Stimulated activated CD4-positive, alpha-beta T cell treated with anti-CD3 and anti-CD28 coated beads, Interleukin-1b, Interleukin-23, amount 100 ng/mL, for 4 hours (primary cell): ENCODE data around the gene DNAJC18.
"Not testable (repeated sequence)": the region's sequence is repeated elsewhere in the genome, so short reads cannot be mapped to it uniquely, and the experiment has no call there.

Source experiments
- DNase-seq, 2 donors: peaks; one replicate each; pipeline ENCODE4 v3.0.0-alpha.2; 2020; ENCODE audit warnings: low read depth in 2 of 2

Gene DNAJC18

DNA sequence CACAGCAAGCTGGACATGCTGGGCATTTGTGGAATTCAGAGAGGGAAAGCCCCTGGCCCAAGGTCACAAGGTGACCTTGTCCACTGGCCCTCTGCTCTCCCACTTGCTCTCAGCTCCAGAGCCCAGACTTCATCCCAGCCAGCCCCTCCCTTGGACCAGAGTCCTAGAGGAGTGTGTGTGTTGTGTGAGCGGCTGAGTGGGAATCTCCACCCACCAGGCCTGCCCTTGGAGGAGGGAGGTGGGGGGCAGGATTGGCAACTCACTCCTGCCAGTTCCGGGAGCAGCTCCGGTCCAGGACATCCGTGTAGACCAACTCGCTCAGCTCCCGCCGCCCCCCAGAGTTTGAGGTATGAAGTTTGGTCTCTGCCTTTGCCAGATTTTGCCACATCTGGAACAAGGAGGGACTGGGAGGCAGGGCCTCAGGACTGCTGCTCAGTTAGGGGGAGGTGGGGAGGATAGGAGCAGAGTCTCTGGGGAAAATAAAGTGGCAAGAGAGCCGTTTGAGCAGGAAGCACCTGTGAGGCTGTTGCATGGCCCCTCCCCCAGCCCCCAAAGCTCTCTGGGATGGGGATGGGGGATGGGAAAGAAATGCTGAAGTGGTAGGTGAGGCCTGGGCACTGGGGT is 51.0 kb downstream of the DNAJC18 start:
- no peak for DNase-seq

DNA sequence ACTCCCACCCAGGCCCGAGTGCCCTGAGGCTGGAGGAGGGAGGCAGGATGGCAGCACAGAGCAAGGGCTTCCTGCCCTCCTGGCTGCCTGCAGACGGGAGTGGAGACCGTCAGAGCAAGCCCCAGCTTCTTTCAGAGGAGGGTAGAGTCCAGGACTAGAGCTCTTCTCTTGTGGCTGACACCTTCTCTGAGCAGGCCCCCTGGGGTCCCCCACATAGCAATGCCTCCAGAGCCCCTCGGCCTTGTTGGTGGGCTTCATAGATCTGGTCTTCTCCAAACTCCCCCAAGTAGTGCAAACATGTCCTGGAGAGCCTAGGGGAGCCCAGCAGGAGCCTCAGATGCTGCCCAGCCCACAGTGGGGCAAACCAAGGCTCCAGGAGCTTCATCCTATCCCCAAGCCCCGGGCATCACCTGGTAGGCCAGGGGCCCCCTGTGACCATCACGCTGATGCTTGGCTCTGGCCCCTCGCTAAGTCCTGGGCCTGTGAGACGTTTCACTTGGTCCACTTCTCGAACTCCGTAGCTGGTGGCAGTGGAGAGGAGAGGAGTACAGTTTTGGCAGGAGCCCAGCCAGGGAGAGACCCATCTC is 51.6 kb downstream of the DNAJC18 start:
- no peak for DNase-seq

DNA sequence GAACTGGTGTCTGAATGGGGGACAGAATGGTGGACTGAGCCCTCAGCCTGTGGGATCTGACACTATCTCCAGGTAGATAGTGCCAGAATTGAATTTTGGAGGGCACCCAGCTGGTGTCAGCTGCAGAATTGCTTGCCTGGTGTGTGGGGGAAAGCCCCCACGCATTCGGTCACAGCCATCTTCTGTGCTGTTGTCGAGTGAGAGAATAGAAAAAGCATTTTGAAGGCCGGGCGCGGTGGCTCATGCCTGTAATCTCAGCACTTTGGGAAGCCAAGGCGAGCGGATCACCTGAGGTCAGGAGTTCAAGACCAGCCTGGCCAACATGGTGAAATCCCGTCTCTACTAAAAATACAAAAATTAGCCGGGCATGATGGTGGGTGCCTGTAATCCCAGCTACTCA is 52.4 kb downstream of the DNAJC18 start:
- not testable (repeated sequence) for DNase-seq

DNA sequence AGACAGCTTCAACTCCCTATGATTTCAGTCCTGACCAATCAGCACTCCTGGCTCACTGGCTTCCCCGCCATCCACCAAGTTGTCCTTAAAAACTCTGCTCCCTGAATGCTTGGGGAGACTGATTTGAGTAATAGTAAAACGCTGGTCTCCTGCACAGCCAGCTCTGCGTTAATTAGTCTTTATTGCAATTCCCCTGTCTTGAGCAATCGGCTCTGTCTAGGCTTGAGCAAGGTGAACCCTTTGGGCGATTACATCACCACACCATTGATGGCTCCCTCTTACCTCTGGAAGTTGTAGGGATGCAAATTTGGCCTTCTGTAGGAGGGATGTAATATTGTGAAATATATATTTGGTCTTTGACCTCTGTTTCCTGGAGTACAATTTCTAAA is 53.3 kb downstream of the DNAJC18 start:
- no peak for DNase-seq

DNA sequence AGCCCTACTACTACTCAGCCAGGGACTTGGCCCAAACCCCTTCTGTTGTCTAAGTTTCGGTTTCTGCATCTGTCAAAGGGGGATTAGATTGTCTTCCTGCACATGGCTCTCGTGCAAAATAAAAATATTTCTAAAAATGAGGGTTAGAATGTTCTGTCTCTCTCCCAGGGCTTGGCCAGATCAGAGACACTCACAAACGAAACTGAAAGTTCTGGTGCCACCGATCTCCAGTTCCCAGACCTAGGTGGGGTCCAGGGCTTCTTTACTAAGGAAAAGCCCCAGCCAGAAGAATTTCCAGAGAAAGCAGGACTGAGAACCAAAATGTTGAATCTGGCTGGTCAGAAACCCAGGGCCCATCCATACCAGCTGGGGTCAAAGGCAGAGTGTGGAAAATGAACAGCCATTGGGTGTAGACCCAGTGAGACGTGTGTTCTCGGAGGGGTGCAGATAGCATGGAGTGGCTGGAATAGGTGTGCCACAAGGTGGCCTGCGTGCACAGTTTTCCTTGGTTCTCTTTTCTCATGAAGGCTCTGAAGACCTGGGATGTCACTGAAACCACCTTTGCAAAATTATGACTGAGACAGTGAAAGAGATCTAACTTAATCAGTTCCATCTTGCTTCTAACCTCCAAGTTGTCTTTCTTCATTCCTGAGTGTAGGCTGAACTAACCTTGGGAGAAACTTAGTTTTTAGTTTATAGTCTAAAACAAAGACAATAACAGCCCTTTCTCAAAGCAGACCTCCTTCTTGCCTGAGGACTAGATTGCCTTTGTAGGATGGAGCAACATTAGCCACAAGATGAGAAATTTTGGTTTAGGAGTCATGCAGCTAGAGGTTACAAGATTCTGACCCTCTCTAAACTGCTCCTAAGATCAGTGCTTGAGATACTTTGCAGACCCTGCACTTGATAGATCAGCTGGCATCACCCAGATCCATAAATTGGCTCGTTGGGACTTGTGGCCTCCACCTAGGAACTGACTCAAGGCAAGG is 54.0 kb downstream of the DNAJC18 start:
- no peak for DNase-seq

DNA sequence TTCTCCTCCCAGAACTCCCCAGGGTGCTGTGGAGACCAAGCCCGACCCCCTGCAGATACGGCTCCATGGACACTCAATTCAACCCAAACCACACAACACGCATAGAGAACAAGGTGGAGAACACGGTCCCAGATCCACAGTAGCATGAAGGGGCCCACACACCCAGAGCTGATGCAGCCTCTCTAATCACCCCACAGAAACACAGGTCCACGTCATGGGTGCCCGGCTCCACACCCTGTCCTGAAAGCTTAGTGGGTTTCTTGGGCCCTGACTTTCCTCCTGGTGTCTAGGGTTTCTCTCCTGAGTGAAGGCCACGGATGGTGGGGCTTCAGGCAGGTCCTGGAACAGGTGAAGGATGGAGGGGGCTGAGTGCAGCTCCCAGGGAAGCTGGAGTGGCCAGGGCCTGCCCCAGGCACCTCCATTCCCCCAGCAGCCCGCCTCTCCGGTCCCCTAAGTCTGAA is 54.7 kb downstream of the DNAJC18 start:
- DNase-seq: no peak

DNA sequence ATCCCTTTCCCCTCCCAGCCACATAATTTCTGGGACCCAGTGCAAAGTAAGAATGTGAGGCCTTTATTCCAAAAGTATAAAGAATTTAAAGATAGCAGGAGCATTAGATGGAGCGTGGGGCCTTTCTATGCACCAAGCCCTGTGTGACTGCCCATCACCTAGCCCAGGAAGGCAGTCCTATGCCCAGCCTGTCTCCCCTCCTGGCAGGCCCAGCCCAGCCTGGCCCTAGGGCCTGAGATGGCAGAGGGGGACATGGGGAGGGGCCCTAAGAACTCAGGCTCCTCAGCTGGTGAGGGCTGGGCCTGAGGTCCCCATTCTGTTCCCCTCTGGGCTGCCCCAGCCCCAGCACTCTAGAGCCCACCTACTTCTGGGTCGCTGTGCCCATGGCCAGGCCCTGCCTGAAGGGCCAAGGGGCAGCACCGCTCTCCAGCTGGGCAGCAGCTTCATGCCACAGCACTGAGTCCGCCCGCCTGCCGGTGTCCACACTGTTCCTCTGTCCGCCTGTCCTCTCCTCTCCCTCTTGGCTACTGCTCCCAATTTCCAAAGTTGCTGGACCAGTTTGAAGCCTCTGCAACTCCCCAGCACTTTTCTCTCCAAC is 55.2 kb downstream of the DNAJC18 start:
- DNase-seq: no peak

DNA sequence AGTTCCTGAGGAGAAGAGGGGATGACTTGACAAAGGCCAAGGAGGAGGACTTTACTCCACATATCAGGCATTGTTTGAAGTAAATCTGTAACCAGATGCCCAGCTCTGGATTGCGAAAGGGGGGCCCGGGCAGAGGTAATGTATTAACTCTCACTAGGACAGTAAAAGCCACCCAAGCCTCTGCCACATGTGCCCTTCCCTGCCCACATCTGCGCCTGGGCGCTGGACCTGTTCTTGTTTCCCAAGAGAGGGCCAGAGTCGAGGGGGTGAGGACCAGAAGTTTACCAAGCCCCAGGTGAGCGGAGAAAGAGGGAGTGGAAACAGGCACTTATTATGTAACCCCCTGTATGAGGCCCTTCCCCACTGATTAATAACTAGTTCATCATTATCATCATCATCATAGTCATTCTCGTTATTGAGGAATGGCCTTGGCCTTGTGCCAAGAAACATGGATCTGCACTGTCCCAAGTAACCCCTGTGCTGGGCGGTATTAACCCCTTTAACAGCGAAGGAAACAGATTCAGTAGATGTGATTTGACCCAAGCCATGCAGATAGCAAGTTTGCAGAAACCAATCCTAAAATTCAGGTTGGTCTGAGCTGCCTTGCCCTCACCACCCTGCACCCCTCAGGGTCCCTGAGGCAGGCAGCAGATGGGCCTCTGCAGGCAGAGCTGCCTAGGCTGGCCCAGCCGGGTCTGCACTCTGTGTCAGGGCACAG is 55.9 kb downstream of the DNAJC18 start, which contains the start of gene SLC23A1:
Gene SLC23A1 (minus strand): TSS at position 23 of the 718 bp plus-strand sequence. CDS start 44 bp downstream, outside the sequence.
- DNase-seq: no peak

DNA sequence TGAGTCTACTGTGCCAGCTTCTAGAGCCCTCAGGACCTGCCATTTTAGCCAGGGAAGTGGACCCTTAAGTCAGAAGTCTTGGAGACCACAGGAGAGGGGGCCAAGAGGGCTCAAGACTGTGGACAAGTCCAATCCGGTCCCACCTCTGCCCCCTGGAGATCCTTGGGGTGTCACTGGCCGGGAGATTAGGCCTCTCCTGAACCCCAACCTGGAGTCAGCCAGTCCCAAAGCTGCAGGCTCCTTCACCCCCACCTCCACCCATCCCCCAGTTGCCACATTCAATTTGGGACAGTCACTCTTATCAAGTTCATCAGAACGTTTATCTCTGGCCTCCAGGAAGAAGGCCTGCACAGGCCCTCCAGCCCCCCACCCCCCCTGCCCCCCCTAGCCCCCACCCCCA is 56.5 kb downstream of the DNAJC18 start:
- DNase-seq: no peak

DNA sequence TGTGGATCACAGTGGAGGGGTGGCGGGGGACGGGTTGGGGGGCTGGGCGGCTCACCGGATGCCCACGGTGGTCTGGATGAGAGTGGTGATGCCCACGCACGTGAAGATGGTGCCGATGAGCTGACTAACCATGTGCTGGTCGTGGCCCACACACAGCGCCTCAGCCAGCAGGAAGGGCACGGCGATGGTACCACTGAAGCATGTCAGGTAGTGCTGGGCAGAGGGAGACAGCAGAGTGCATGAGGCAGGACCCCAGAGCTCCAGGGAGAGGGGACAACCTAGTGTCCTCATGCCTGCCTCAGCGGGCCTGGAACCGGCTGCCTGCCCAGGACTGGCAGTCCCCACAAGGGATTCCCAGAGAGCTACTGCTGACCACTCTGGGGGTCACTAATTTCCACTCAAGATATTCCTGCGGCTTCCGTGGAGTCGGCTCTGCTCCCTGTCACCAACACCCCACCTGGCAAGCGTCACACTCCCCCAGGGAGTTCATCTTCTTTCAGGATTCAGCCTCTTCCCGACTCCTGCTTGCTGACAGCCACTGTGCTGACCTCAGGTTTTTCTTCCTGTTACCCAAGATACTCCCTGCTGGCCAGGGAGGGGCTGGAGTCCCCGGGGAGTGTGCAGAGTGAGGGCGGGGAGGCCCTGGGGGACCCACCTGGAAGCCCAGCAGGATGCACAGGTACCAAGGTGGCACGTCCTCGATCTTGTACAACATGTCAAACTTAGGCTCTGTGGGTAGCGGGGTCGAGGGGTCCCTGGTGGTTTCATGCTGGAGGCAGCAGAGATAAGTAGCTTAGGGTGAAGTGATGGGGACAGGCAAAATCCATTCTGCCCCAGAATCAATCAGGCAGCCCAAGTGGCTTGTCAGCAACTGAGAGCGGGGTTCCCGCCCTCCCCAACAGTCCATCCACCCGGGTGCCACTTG is 57.2 kb downstream of the DNAJC18 start:
- DNase-seq: no peak

DNA sequence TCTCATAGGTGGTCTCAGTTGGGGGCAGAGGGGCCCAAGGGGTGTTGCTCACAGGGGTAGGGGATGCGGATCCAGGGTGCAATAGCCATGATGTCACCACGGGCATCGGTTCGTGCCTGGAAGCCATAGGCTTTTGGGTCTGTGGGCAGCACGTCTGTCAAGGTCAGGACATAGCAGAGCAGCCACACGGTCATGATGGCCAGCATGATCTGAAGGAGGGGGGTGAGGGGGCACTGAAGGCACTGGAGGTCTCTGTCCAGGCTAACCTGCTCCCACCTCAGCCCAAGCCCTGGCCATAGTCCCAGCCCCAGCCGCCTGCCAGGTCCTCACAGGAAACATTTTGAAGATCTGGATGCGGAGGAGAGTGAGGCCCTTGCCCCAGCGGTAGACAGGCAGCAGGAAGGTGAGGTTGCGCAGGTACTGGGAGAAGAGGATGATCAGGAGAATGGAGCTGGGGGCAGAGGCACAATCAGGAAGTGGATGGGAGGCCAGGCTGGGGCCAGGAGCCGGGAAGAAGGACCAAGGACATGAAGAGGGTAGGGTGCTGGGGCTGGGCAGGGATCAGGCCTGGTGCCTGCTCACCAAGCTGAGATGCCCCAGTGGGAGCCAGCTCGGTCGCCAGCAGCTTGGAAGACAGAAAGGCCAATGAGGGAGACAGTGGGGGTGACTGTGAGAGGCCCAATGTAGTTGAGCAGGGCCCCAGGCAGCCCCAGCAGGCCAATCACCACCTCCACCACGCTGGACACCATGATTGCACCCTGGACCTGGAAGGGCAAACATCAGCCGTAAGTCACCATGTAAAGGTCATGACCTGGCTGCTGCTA is 59.5 kb downstream of the DNAJC18 start:
- no peak for DNase-seq

DNA sequence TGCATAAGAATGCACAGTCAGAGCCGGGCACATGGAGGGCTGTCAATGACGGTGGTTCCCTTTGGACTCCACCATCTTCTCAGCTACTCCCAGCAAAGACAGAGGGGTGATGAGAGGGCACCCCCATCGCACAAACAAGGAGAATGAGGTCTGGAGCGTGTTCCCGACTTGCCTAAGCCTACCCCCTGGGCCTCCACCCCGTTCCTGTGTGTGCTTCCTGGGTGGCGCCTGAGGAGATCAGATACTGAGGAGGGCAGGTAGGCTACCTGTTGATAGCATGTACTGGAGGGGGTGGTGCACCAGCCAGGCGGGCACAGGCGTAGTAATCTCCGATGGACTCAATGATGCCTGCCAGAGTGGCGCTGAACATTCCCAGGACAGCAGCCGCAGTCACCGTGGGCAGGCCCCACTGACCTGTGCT is 60.4 kb downstream of the DNAJC18 start:
- DNase-seq: no peak

DNA sequence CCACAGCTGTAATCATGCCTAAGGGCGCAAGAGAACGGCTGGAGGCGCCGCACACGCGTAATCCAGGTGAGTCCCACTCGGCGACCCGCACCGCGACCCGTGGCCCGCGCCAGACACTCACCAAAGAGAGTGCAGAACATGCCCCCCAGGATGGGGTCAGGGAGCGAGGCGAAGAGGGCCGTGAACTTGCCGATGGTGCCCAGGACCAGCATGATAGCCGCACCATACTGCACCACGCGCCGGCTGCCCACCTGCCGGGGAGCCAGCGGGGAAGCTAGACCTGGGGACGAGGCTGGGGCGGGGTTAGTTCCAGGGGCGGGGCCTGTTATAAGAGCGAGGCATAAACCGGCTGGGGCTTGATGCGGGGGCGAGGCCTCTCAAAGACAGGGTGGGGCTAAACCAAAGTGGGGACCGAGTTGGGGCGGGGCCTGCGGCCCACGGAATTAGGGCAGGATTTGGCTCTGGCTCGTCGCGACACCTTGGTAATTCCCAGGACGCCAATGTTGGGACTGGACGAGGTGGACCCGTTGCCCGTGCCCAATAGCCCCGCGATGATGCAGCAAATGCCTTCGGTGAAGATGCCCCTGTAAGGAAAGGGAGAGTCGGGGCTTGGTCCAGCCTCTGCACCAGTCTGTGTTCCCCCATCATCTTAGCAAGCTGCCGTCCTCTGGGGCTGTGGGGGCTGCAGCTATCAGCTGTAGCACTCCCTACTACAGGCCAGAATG is 61.1 kb downstream of the DNAJC18 start:
- no peak for DNase-seq

DNA sequence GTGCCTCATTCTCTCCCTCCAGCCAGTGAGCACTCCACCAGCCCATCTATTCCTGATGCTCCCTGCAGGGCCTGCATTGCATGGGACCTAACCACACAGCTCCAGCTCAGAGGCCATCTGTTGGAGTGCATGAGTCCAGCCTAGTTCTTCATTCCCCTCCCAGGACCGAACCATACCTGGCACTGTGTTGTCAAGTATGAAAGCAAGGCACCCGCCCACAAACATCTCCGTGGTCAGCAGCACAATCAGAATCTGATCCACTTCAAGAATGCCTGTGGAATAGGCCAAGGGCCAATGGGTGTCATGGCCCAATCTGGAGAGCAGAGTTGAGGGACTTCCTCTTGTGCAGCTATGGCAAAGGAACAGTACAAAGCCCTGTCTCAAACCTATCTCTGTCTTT is 62.1 kb downstream of the DNAJC18 start:
- DNase-seq: no peak

DNA sequence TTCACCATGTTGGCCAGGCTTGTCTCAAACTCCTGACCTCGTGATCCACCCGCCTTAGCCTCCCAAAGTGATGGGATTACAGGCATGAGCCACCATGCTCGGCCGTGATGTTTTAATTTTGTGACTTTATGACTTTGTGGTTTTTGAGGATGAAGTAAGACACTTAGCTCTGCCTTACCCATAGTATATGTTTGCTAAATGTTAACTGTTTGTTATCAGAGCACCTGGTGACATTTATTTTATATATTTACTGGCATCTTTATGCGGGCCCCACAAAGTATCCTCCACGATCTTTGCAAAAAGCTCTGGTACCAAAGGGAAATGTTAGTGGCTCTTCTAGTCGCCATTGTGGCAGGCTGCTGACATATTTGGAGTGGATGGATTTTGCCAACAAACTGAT is 63.0 kb downstream of the DNAJC18 start:
- no peak for DNase-seq

DNA sequence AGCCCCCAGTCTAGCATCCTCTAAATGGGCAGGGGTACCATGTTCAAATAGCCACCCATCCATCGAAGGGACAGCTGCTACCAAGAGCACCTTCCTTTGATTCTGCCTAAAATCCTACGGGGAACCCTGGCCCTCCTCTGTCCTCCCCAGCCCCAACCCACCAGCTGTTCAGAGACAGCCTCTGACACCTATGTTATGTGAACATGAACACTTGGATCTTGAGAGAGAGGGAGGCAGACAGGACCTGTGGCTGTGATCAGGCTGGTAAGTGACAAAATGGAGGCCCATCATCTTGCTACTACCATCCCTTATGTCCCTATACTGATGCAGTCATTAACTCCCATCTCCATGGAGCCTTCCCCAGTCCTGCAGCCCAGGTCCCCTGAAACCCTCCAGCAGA is 64.4 kb downstream of the DNAJC18 start:
- no peak for DNase-seq

DNA sequence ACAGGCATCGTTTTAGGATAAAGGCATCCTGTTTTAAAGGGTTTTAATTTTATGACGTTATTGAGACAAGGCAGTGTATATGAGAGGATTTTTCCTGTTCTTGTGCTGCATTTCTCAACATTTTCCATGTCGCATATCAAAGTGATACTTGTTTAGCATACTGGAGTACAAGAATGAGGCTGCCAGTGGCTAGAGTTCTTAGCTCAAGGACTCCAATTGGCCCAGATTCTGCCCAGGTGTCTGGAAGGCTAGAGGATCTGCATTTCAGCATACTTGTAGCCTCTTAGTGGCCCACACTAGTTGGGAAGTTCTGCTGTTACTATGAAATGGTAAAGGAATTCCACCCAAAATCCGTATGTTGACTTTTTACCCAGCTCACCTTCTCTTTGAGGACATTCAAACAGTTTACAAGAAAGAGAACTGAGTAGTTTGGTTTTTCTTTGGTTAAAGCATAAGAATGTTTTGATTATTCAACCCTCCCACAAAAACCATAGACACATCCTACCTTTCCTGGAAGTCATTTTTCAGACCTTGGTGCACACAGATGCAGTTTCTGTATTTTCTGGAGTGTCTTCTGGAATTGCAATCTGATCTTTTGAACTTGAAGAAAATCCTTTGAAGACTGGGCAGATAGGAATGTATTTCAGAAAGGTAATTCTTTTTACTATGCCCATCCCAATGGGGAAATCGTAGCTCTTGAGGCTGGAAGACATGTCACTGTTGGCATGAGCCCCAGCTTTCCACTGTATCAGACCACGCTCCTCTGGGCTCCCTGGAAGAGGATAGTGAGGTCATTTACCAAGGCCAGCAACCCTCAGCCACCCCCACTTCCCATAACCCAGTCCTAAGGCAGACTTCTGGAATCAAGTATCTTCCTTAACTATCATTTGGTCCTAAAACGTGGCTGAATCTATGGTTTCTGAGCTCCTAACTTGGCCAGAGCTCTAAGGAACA is 67.6 kb downstream of the DNAJC18 start:
- no peak for DNase-seq

DNA sequence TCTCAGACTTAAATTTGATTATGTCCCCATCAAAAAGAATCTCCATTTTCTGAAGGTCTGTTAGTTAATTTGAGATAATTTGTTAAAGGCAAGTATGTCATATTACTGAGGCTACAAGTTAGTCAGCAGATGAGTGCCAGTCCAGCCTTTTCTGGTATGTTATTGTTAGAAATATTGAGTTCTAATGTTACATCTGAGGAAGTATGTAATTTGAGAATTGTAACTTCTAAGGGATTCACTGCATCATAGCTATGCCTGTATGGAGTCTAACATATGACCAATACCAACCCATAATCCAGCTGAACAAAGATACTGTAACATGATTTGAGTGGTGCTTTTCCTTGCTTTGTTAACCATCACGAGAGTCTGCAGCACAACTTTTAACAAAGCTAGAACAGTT is 70.1 kb downstream of the DNAJC18 start:
- DNase-seq: no peak
